HCT116 (cell line): ENCODE results near the gene VANGL1. TPM values are rescaled to one million over a fixed set of nuclear protein-coding genes. Genes with fewer than 3 reads are reported as not detected.

ENCODE experiments used
- ATAC-seq: fragments of 200-7000 bp; cut with Tn5 transposase; 2 replicates; pipeline ENCODE4 v1.9.1; 2020; ENCODE audit warnings: mild to moderate bottlenecking, moderate library complexity
- BruUV-seq: library from RNA; stranded (reverse); fragments of 400-500 nt; replicated peaks from 2 replicates; lab custom pipeline; 2021; lab: Mats Ljungman, UMichigan
- CTCF ChIA-PET: fragments of 300-600 bp; sonication (Branson Sonifier 250); formaldehyde crosslinking; loops from one replicate; lab custom pipeline; 2021; ENCODE audit warnings: antibody characterized with exemption; lab: Charles Lee
- POLR2A ChIA-PET: fragments of 300-600, 350-600 bp; sonication (Branson Sonifier 250); formaldehyde crosslinking; loops from one replicate; lab custom pipeline; 2021; ENCODE audit warnings: antibody characterized with exemption; lab: Charles Lee
- RAD21 ChIA-PET, 2 experiments: fragments of 300-600 bp; sonication (Branson Sonifier 250); formaldehyde crosslinking; loops; one replicate each; lab custom pipeline; 2023; ENCODE audit warnings: low total read pairs in 2 of 2; ENCODE audit not compliant: uncharacterized antibody in 2 of 2, unreplicated experiment in 2 of 2, low non-redundant PET in 1 of 2; lab: Charles Lee
- DNase-seq: peaks from one replicate; pipeline ENCODE4 v3.0.0-alpha.2; 2010; ENCODE audit warnings: low read depth, low spot score
- H2AFZ ChIP-seq: fragments of 200-600 bp; shearing (Covaris generic), sonication (generic); 2 replicates; pipeline ENCODE4 v1.6.1; 2017; ENCODE audit warnings: low read depth, mixed run types, mixed read lengths, antibody characterized with exemption, low read length; ENCODE audit not compliant: poor library complexity, severe bottlenecking
- H3K27ac ChIP-seq: 2 replicates; pipeline ENCODE4 v1.5.1; 2012; ENCODE audit warnings: low read depth, low read length
- H3K27me3 ChIP-seq: fragments of 200-600 bp; sonication (generic); 2 replicates; pipeline ENCODE4 v1.6.1; 2016; ENCODE audit warnings: mixed run types, low read length, mixed read lengths; ENCODE audit not compliant: insufficient read depth
- H3K36me3 ChIP-seq, 2 experiments: fragments of 200-500 bp in 1 of 2; fragments of 200-600 bp in 1 of 2; sonication (Bioruptor generic) in 1 of 2; sonication (generic) in 1 of 2; 2 replicates each; pipeline versions ENCODE4 v1.5.1 to v1.6.1; 2014 to 2016; ENCODE audit warnings: low read length in 2 of 2, inconsistent platforms in 1 of 2, mixed read lengths in 1 of 2, mixed run types in 1 of 2; ENCODE audit not compliant: insufficient read depth in 2 of 2, control insufficient read depth in 1 of 2
- H3K4me1 ChIP-seq, 2 experiments: fragments of 200-600 bp in 1 of 2; sonication (generic) in 1 of 2; 2 replicates each; pipeline versions ENCODE4 v1.5.1 to v1.6.1; 2012 to 2017; ENCODE audit warnings: low read length in 2 of 2, inconsistent platforms in 1 of 2, mild to moderate bottlenecking in 1 of 2, mixed read lengths in 1 of 2, mixed run types in 1 of 2, moderate library complexity in 1 of 2; ENCODE audit not compliant: insufficient read depth in 2 of 2, control insufficient read depth in 1 of 2
- H3K4me2 ChIP-seq: fragments of 200-600 bp; sonication (generic); 2 replicates; pipeline ENCODE4 v1.6.1; 2017; ENCODE audit warnings: mixed run types, low read length, mixed read lengths
- H3K4me3 ChIP-seq, 2 experiments: fragments of 200-600 bp in 1 of 2; sonication (generic) in 1 of 2; replicated peaks in 1 of 2; 2 replicates each; pipeline ENCODE4 v1.5.1; 2011 to 2016; ENCODE audit warnings: low read length in 2 of 2, control low read depth in 1 of 2, low read depth in 1 of 2, mild to moderate bottlenecking in 1 of 2, mixed read lengths in 1 of 2, mixed run types in 1 of 2
- H3K79me2 ChIP-seq: fragments of 200-600 bp; sonication (generic); 2 replicates; pipeline ENCODE4 v1.6.1; 2017; ENCODE audit warnings: mild to moderate bottlenecking, mixed run types, low read length, moderate library complexity, mixed read lengths; ENCODE audit not compliant: insufficient read depth
- H3K9ac ChIP-seq: fragments of 200-600 bp; sonication (generic); 2 replicates; pipeline ENCODE4 v1.6.1; 2016; ENCODE audit warnings: low read length, mixed read lengths
- H3K9me2 ChIP-seq: fragments of 200-600 bp; sonication (generic), shearing (Covaris generic); 2 replicates; pipeline ENCODE4 v1.6.1; 2017; ENCODE audit warnings: mixed run types, mild to moderate bottlenecking, moderate library complexity; ENCODE audit not compliant: insufficient read depth
- H3K9me3 ChIP-seq, 2 experiments: fragments of 200-500 bp in 1 of 2; fragments of 200-600 bp in 1 of 2; sonication (Bioruptor generic) in 1 of 2; sonication (generic) in 1 of 2; 2 replicates each; pipeline ENCODE4 v1.6.1; 2014 to 2017; ENCODE audit warnings: low read length in 2 of 2, mixed read lengths in 2 of 2, inconsistent platforms in 1 of 2, low read depth in 1 of 2, mild to moderate bottlenecking in 1 of 2, mixed run types in 1 of 2, moderate library complexity in 1 of 2; ENCODE audit not compliant: control insufficient read depth in 1 of 2, insufficient read depth in 1 of 2
- H4K20me1 ChIP-seq: fragments of 200-600 bp; sonication (generic), shearing (Covaris generic); 2 replicates; pipeline ENCODE4 v1.6.1; 2017; ENCODE audit warnings: mixed run types, mild to moderate bottlenecking, moderate library complexity; ENCODE audit not compliant: insufficient read depth
- CBX3 ChIP-seq: IDR thresholded peaks from 2 replicates; pipeline ENCODE4 v1.6.1; 2012; ENCODE audit warnings: low read depth
- EGR1 ChIP-seq: IDR thresholded peaks from 2 replicates; pipeline ENCODE4 v1.6.1; 2012; ENCODE audit warnings: low read depth
- EZH2 ChIP-seq: fragments of 200-600 bp; sonication (generic); IDR thresholded peaks from 2 replicates; pipeline ENCODE4 v1.6.1; 2017; ENCODE audit warnings: antibody characterized with exemption, mixed run types
- TCF7L2 ChIP-seq: IDR thresholded peaks from 2 replicates; pipeline ENCODE4 v1.7.0; 2011; ENCODE audit warnings: borderline replicate concordance, inconsistent platforms; ENCODE audit not compliant: insufficient read depth, insufficient read length; ENCODE audit errors: extremely low read depth
- ZFX ChIP-seq: fragments of 450-650 bp; IDR thresholded peaks from 2 replicates; pipeline ENCODE4 v1.6.1; 2017
- intact Hi-C: fragments of 100-400 bp; cut with micrococcal nuclease; formaldehyde crosslinking; loops from 2 replicates; pipeline ENCODE4 v1.10.0; 2022
- total RNA-seq: library from RNA; stranded (reverse); gene quantifications from one replicate; pipeline ENCODE4 v1.2.1, GENCODE V29; 2021; ENCODE audit not compliant: unreplicated experiment
- TF ChIP-seq, protein P1 (sequence below): IDR thresholded peaks from 2 replicates; pipeline ENCODE4 v1.6.1; 2011; ENCODE audit warnings: mild to moderate bottlenecking, low read length, moderate library complexity; ENCODE audit not compliant: insufficient replicate concordance; ENCODE audit errors: extremely low read depth
- TF ChIP-seq, protein P2 (sequence below), 3 experiments: fragments of 200-600 bp in 1 of 3; sonication (generic) in 1 of 3; IDR thresholded peaks in 2 of 3; conservative IDR thresholded peaks in 1 of 3; 2 replicates each; pipeline ENCODE4 v1.5.1; 2012 to 2017; ENCODE audit warnings: low read depth in 2 of 3, low read length in 2 of 3, antibody characterized with exemption in 1 of 3, borderline replicate concordance in 1 of 3, control low read depth in 1 of 3, mild to moderate bottlenecking in 1 of 3, mixed read lengths in 1 of 3, mixed run types in 1 of 3, moderate library complexity in 1 of 3; ENCODE audit not compliant: insufficient read depth in 1 of 3
- TF ChIP-seq, protein P3 (sequence below): IDR thresholded peaks from 2 replicates; pipeline ENCODE4 v1.6.1; 2012

Gene VANGL1
- total RNA-seq, 1 experiment from 2014 or later: 23.5 TPM

DNA sequence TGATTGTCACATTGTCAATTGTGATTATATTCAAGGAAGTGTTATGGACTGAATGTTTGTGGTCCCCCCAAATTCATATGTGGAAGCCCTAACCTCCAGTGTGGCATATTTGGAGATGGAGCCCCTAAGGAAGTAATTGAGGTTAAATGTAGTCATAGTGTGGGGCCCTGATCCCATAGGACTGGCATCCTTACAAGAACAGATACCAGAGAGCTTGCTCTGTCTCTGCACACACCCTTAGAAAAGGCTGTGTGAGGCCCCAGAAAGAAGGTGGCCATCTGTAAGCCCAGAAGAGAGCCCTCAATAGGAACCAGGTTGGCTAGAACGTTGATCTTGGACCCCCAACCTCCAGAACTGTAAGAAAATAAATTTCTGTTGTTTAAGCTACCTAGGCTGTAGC lies 28.1 kb downstream of the VANGL1 start (continued):
- TF ChIP-seq, protein P1, sequence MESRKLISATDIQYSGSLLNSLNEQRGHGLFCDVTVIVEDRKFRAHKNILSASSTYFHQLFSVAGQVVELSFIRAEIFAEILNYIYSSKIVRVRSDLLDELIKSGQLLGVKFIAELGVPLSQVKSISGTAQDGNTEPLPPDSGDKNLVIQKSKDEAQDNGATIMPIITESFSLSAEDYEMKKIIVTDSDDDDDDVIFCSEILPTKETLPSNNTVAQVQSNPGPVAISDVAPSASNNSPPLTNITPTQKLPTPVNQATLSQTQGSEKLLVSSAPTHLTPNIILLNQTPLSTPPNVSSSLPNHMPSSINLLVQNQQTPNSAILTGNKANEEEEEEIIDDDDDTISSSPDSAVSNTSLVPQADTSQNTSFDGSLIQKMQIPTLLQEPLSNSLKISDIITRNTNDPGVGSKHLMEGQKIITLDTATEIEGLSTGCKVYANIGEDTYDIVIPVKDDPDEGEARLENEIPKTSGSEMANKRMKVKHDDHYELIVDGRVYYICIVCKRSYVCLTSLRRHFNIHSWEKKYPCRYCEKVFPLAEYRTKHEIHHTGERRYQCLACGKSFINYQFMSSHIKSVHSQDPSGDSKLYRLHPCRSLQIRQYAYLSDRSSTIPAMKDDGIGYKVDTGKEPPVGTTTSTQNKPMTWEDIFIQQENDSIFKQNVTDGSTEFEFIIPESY: no peak
- TF ChIP-seq, protein P2, sequence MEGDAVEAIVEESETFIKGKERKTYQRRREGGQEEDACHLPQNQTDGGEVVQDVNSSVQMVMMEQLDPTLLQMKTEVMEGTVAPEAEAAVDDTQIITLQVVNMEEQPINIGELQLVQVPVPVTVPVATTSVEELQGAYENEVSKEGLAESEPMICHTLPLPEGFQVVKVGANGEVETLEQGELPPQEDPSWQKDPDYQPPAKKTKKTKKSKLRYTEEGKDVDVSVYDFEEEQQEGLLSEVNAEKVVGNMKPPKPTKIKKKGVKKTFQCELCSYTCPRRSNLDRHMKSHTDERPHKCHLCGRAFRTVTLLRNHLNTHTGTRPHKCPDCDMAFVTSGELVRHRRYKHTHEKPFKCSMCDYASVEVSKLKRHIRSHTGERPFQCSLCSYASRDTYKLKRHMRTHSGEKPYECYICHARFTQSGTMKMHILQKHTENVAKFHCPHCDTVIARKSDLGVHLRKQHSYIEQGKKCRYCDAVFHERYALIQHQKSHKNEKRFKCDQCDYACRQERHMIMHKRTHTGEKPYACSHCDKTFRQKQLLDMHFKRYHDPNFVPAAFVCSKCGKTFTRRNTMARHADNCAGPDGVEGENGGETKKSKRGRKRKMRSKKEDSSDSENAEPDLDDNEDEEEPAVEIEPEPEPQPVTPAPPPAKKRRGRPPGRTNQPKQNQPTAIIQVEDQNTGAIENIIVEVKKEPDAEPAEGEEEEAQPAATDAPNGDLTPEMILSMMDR (IDR thresholded peaks at IDR 0.05 in 2 of 3, conservative IDR thresholded peaks at IDR 0.05 in 1 of 3; ENCODE audit: borderline replicate concordance in 1 of 3, insufficient read depth in 1 of 3, low read depth in 2 of 3, low read length in 2 of 3): no peak
- TF ChIP-seq EGR1 (no peak), TCF7L2 (no peak)

DNA sequence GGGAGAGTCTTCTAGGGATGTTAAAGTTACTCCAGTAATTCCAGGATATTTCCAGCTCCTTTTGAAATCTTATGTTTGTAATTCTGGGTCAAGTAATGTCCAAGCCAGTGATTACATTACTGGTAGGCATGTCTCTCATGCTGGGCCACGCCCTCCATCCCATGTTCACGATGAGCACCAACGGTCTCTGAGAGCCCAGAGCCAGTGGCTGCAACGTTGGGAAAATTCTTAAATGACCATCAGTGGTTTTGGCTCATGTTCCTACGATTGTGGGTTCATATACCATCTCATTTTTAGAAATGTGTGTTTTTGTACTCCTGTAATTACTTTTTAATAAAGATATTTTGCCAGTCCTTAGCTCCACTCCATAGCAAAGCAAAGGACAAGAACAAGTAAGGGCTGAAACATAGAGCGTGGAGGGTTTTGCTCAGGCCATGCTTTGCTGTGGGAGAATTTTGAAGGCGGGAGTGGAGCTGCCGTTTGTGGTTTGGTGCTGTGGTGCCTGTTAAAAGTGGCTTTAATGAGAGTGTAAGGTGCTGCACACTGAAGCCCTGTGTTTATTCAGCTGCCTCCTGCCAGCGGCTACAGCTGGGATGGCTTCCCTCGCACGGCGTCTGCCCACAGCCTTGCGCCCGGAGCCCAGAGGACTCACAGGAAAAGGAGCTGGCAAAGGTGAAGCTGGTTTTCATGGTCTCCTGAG lies 28.9 kb downstream of the VANGL1 start:
- Histone ChIP-seq H3K9me3 (no peaks in the 10 kb centered on the region), H3K4me2 (peak overlapping the region; percentile 85), H3K4me1 (peaks cover 55 to 81% of the 10 kb centered on the region in 2 experiments), H3K9me2 (no peaks in the 10 kb centered on the region), H3K27ac (peak overlapping the region; percentile 90), H3K4me3 (peak overlapping the region in 1 of 2 experiments; percentile 44; a peak in 2 of 4 replicates), H2AFZ (no peak overlapping the region), H3K9ac (peak overlapping the region; percentile 54), H3K27me3 (no peaks in the 10 kb centered on the region), H3K36me3 (no peaks in the 10 kb centered on the region), H3K79me2 (peaks cover 19% of the 10 kb centered on the region), H4K20me1 (peaks cover 3% of the 10 kb centered on the region; the same call in 1 of the 2 replicates)
- DNase-seq: no peak
- CTCF ChIA-PET: interaction anchor here (5.9 kb wide), 1 partner anchor 36 kb away, joined by 32 read pairs; no protein-coding TSS in a partner anchor
- peak; percentile 5 for ATAC-seq
- intact Hi-C loops: loop anchor here (5.0 kb wide), 1 partner anchor 752 kb away; no protein-coding TSS in a partner anchor
- BruUV-seq: no TSS peak
- POLR2A ChIA-PET: no interaction called here
- TF ChIP-seq EZH2 (no peak), ZFX (no peak), CBX3 (no peak)
- TF ChIP-seq, protein P3, sequence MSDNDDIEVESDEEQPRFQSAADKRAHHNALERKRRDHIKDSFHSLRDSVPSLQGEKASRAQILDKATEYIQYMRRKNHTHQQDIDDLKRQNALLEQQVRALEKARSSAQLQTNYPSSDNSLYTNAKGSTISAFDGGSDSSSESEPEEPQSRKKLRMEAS: no peak
- RAD21 ChIA-PET: interaction anchor here in 1 of 2 experiments (1.8 kb wide), 1 partner anchor 36 kb away, joined by 5 read pairs; no protein-coding TSS in a partner anchor
